Measurements from ENCODE around the gene ATP6V1B1. TPM values are rescaled to one million over a fixed set of nuclear protein-coding genes. Genes with fewer than 3 reads are reported as not detected.

The ATP6V1B1 gene
- total and polyA plus RNA-seq, 2 of the 4 experiments (the other 2 are of a cell fraction): 1.3 TPM; not detected in 1

- H3K9me3 ChIP-seq (ENCODE audit: control insufficient read depth, insufficient read depth, low read length): no peaks in the 10 kb centered on the region
- H3K36me3 ChIP-seq (ENCODE audit: control insufficient read depth, insufficient read depth, low read length): no peaks in the 10 kb centered on the region
- H3K79me1 ChIP-seq (ENCODE audit: low read depth in 1 of 2, low read length in 2 of 2): no peaks in the 10 kb centered on the region
- no peak overlapping the region for H3K14ac ChIP-seq (replicated peaks; ENCODE audit: low read depth, low read length)
- ATAC-seq (ENCODE audit: low read depth) (no peak), DNase-seq (no peak)
- H4K91ac ChIP-seq (ENCODE audit: insufficient read depth, low read depth, low read length): no peak overlapping the region
- no peak overlapping the region for H3K4me3 ChIP-seq (ENCODE audit: insufficient read depth, low read depth, low read length)
- H2BK120ac ChIP-seq (ENCODE audit: low read depth, low read length): no peak overlapping the region
- WGBS, 2 experiments (ENCODE audit: extremely low coverage in 2 of 2, insufficient read length in 1 of 2): 45% methylated on average over 2 of the region's 11 CpGs; no CpG with 5 or more reads in 1 of the 2 experiments
- H3K4me1 ChIP-seq (ENCODE audit: control insufficient read depth, insufficient read depth, low read length): peaks cover 2% of the 10 kb centered on the region; the same call in 1 of the 2 replicates
- H2BK20ac ChIP-seq (ENCODE audit: low read depth, low read length): no peak overlapping the region
- H3K27me3 ChIP-seq (ENCODE audit: control insufficient read depth, insufficient read depth, low read length): peaks cover 5% of the 10 kb centered on the region; the same call in 1 of the 2 replicates
- no peak overlapping the region for H3K4me2 ChIP-seq (ENCODE audit: low read depth, low read length)
- no peak overlapping the region for H3K4ac ChIP-seq (ENCODE audit: low read depth, low read length)
- no peak overlapping the region for H2AK9ac ChIP-seq (replicated peaks; ENCODE audit: low read depth, low read length, poor library complexity)
- H3K18ac ChIP-seq (ENCODE audit: low read depth, low read length): no peak overlapping the region
- H2AK5ac ChIP-seq (ENCODE audit: low read depth, low read length): no peak overlapping the region
- dilution Hi-C loops (cut with HindIII; ENCODE audit: low sequenced_read_pairs, unreplicated experiment): no loop called here
- no peaks in the 10 kb centered on the region for H4K20me1 ChIP-seq (ENCODE audit: insufficient read depth, low read length)
- H3K9ac ChIP-seq (ENCODE audit: low read depth, low read length): no peak overlapping the region
- H2BK15ac ChIP-seq (ENCODE audit: low read depth, low read length): no peak overlapping the region
- BruUV-seq (replicated peaks): no TSS peak
- intact Hi-C loops (cut with micrococcal nuclease): loop anchor here (1.0 to 10.0 kb wide), 3 partner anchors 37 to 123 kb away; partner anchors contain the start of gene NAGK
- H3K9me1 ChIP-seq (ENCODE audit: insufficient read depth, low read length): no peaks in the 10 kb centered on the region; the same call in 1 of the 2 replicates
- TF ChIP-seq CEBPB (IDR thresholded peaks at IDR 0.05; ENCODE audit: low read depth, low read length): no peak
- TF ChIP-seq RAD21 (IDR thresholded peaks at IDR 0.05; ENCODE audit: low read length): no peak
- H4K8ac ChIP-seq (ENCODE audit: low read depth in 2 of 2, low read length in 2 of 2): no peak overlapping the region
- no peak overlapping the region for H3K56ac ChIP-seq (ENCODE audit: extremely low read depth, insufficient read depth, low read length)
- H3K23ac ChIP-seq (ENCODE audit: low read depth, low read length): no peak overlapping the region
- no peak overlapping the region for H2BK5ac ChIP-seq (ENCODE audit: low read depth, low read length, poor library complexity, severe bottlenecking)
- no peak overlapping the region for H4K5ac ChIP-seq (ENCODE audit: low read depth, low read length)
- no peak overlapping the region for H3K27ac ChIP-seq (ENCODE audit: insufficient read depth, low read length)
- H2AFZ ChIP-seq (replicated peaks; ENCODE audit: low read length, poor library complexity): peak overlapping the region; percentile 19
- POLR2A ChIA-PET (ENCODE audit: unreplicated experiment): no interaction called here
- in situ Hi-C loops (cut with MboI; ENCODE audit: low sequenced_read_pairs): no loop called here
- CTCF ChIA-PET: no interaction called here
Measured at GRCh38 chr2:71001981-71002570, 66.4 kb downstream of the ATP6V1B1 start.

Measured in IMR-90 (cell line).